ENCODE measurements around the gene SHISA7. TPM values are rescaled to one million over a fixed set of nuclear protein-coding genes. Genes with fewer than 3 reads are reported as not detected.

Gene SHISA7
- total RNA-seq, 1 donor from 2014 or later, result 0.25 TPM

- no peak overlapping the region for H3K27ac ChIP-seq
- no peaks in the 10 kb centered on the region for H3K9me3 ChIP-seq
- H3K4me3 ChIP-seq, result no peak overlapping the region
- TF ChIP-seq, protein P1, sequence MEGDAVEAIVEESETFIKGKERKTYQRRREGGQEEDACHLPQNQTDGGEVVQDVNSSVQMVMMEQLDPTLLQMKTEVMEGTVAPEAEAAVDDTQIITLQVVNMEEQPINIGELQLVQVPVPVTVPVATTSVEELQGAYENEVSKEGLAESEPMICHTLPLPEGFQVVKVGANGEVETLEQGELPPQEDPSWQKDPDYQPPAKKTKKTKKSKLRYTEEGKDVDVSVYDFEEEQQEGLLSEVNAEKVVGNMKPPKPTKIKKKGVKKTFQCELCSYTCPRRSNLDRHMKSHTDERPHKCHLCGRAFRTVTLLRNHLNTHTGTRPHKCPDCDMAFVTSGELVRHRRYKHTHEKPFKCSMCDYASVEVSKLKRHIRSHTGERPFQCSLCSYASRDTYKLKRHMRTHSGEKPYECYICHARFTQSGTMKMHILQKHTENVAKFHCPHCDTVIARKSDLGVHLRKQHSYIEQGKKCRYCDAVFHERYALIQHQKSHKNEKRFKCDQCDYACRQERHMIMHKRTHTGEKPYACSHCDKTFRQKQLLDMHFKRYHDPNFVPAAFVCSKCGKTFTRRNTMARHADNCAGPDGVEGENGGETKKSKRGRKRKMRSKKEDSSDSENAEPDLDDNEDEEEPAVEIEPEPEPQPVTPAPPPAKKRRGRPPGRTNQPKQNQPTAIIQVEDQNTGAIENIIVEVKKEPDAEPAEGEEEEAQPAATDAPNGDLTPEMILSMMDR (IDR thresholded peaks at IDR 0.05), result no peak
- TF ChIP-seq POLR2AphosphoS5 (IDR thresholded peaks at IDR 0.05; ENCODE audit: insufficient read depth in 1 of 2, low read depth in 1 of 2), result no peak
- no peak for TF ChIP-seq POLR2A (IDR thresholded peaks at IDR 0.05)
- H3K4me1 ChIP-seq, result peaks cover 30% of the 10 kb centered on the region
- no peak for DNase-seq (ENCODE audit: extremely low spot score in 2 of 2)
- no peaks in the 10 kb centered on the region for H3K27me3 ChIP-seq
- peaks cover 0 to 5% of the 10 kb centered on the region in 2 donors for H3K36me3 ChIP-seq
- intact Hi-C loops (cut with DNase I), result no loop called here
Observed at GRCh38 chr19:55457683-55458457, 14.8 kb upstream of the SHISA7 start.

DNA sequence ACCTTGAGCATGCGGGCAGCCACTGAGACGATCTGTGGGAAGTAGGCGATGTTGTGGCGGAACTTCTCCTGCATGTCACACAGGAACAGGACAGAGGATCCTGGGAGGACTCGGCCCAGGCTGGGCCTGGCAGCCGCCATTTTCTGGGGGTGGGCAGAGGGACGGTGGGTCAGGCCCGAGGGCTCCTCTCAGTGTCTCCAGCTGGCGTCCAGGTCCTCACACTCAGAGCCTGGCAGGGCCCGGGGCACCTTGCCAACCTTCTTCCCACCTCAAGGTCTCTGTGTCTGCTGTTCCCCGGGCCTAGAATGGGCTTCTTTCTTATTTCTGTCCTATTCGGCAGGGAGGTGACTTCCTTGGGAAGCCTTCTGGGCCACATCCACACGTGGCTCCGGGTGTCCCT is 13.2 kb upstream of the SHISA7 start:
- H3K4me1 ChIP-seq, result peaks cover 37% of the 10 kb centered on the region
- intact Hi-C loops (cut with DNase I), result no loop called here
- H3K4me3 ChIP-seq, result no peak overlapping the region
- H3K27me3 ChIP-seq, result peaks cover 11% of the 10 kb centered on the region
- DNase-seq (ENCODE audit: extremely low spot score in 2 of 2), result no peak
- TF ChIP-seq, protein P1 (IDR thresholded peaks at IDR 0.05), result no peak
- TF ChIP-seq POLR2A (IDR thresholded peaks at IDR 0.05), result no peak
- no peak for TF ChIP-seq POLR2AphosphoS5 (IDR thresholded peaks at IDR 0.05; ENCODE audit: insufficient read depth in 1 of 2, low read depth in 1 of 2)
- H3K27ac ChIP-seq, result no peak overlapping the region
- H3K36me3 ChIP-seq, result peaks cover 0 to 5% of the 10 kb centered on the region in 2 donors
- H3K9me3 ChIP-seq, result no peaks in the 10 kb centered on the region

- Histone ChIP-seq H3K9me3 (no peaks in the 10 kb centered on the region), H3K4me1 (peaks cover 36% of the 10 kb centered on the region), H3K4me3 (no peak overlapping the region), H3K27ac (no peak overlapping the region), H3K27me3 (peaks cover 17% of the 10 kb centered on the region), H3K36me3 (peaks cover 0 to 5% of the 10 kb centered on the region in 2 donors)
- no peak for DNase-seq (ENCODE audit: extremely low spot score in 2 of 2)
- intact Hi-C loops (cut with DNase I), result no loop called here
- TF ChIP-seq POLR2AphosphoS5 (IDR thresholded peaks at IDR 0.05; ENCODE audit: insufficient read depth in 1 of 2, low read depth in 1 of 2) (no peak), POLR2A (IDR thresholded peaks at IDR 0.05) (no peak)
- TF ChIP-seq, protein P1 (IDR thresholded peaks at IDR 0.05), result no peak
Observed at GRCh38 chr19:55455576-55456235, 12.6 kb upstream of the SHISA7 start.

GRCh38 chr19:55454787-55455243 is 11.7 kb upstream of the SHISA7 start:
- Histone ChIP-seq H3K27ac (no peak overlapping the region), H3K4me1 (peaks cover 27% of the 10 kb centered on the region), H3K9me3 (no peaks in the 10 kb centered on the region), H3K36me3 (peaks cover 0 to 5% of the 10 kb centered on the region in 2 donors), H3K4me3 (no peak overlapping the region), H3K27me3 (peaks cover 17% of the 10 kb centered on the region)
- intact Hi-C loops (cut with DNase I), result no loop called here
- TF ChIP-seq POLR2A (IDR thresholded peaks at IDR 0.05), result no peak
- TF ChIP-seq, protein P1 (IDR thresholded peaks at IDR 0.05), result no peak
- TF ChIP-seq POLR2AphosphoS5 (IDR thresholded peaks at IDR 0.05; ENCODE audit: insufficient read depth in 1 of 2, low read depth in 1 of 2), result no peak
- DNase-seq (ENCODE audit: extremely low spot score in 2 of 2), result no peak
